WTC11 (cell line): Measurements from ENCODE around the gene PRR5.

Experiments used
- IRF2 ChIP-seq: sonication (generic); formaldehyde crosslinking; IDR thresholded peaks from 2 replicates; pipeline ENCODE4 v1.8.0; 2022; ENCODE audit warnings: low read depth, missing genetic modification reagents, borderline replicate concordance
- JUN ChIP-seq: sonication (generic); formaldehyde crosslinking; IDR thresholded peaks from 2 replicates; pipeline ENCODE4 v1.8.0; 2023; ENCODE audit warnings: mild to moderate bottlenecking, missing genetic modification reagents
- RORB ChIP-seq: fragments of 250-450 bp; sonication (Bioruptor Pico); IDR thresholded peaks from 2 replicates; pipeline ENCODE4 v1.9.0; 2021; ENCODE audit warnings: mild to moderate bottlenecking
- ZNF138 ChIP-seq: sonication (generic); formaldehyde crosslinking; conservative IDR thresholded peaks from 2 replicates; pipeline ENCODE4 v1.8.1; 2022; ENCODE audit warnings: mild to moderate bottlenecking, moderate library complexity, missing genetic modification reagents
- TF ChIP-seq, protein P1 (sequence below): sonication (generic); formaldehyde crosslinking; IDR thresholded peaks from 2 replicates; pipeline ENCODE4 v1.8.1; 2023; ENCODE audit warnings: mild to moderate bottlenecking, missing genetic modification reagents, moderate library complexity
- TF ChIP-seq, protein P2 (sequence below): fragments of 200-600 bp; IDR thresholded peaks from 2 replicates; pipeline ENCODE4 v1.8.0; 2022; ENCODE audit warnings: antibody characterized with exemption
- TF ChIP-seq, protein P3 (sequence below): sonication (generic); formaldehyde crosslinking; IDR thresholded peaks from 2 replicates; pipeline ENCODE4 v1.8.0; 2022; ENCODE audit warnings: mild to moderate bottlenecking, missing genetic modification reagents
- TF ChIP-seq, protein P4 (sequence below): sonication (generic); formaldehyde crosslinking; conservative IDR thresholded peaks from 2 replicates; pipeline ENCODE4 v1.8.1; 2022; ENCODE audit warnings: mild to moderate bottlenecking, missing genetic modification reagents

DNA sequence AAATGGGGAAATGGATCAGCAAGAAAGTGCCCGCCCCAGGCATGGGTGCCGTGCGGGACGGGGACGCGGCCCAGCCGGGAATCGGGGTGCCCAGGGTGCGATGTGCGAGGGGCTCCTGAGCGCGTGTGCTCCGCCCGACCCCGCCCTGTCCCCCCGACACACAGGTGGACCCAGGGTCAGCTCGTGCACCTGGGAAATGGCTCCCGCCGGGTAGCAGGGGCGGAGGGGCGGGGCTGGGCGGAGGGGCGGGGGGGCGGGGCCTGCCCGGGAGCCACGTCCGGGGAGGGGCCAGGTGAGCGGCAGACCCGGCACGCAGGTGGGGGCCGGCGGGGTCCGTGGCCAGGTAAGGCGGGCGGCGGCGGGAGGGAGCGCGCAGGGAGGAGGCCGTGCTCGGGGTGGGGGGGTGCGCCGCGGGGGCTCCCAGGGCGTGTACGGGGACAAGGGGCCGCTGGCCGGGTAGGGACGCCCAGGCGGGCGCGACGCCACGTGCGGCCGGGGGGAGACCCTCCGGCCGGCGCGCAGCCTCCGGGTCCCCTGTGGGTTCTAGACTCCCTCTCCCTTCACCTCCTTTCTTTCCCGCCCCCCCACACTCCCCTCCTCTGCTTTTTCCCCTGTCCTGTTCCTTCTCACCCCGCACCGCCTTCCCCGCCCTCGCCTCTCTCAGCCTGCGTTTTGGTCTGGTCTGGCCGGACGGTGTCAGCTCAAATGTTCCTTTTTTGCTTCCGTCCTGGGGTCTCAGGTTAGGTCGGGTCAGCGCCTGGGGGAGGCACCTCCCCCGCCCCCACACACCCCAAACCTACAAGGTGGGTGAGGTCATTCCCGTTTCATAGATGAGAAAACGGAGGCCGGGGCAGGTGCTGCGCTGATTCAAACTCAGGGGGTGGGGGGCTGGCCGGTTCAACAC, 50.5 kb downstream of the PRR5 start, which contains the start of gene ARHGAP8:
- TF ChIP-seq, protein P1, sequence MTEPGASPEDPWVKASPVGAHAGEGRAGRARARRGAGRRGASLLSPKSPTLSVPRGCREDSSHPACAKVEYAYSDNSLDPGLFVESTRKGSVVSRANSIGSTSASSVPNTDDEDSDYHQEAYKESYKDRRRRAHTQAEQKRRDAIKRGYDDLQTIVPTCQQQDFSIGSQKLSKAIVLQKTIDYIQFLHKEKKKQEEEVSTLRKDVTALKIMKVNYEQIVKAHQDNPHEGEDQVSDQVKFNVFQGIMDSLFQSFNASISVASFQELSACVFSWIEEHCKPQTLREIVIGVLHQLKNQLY (CRISPR knock-in tag), result no peak
- TF ChIP-seq, protein P2, sequence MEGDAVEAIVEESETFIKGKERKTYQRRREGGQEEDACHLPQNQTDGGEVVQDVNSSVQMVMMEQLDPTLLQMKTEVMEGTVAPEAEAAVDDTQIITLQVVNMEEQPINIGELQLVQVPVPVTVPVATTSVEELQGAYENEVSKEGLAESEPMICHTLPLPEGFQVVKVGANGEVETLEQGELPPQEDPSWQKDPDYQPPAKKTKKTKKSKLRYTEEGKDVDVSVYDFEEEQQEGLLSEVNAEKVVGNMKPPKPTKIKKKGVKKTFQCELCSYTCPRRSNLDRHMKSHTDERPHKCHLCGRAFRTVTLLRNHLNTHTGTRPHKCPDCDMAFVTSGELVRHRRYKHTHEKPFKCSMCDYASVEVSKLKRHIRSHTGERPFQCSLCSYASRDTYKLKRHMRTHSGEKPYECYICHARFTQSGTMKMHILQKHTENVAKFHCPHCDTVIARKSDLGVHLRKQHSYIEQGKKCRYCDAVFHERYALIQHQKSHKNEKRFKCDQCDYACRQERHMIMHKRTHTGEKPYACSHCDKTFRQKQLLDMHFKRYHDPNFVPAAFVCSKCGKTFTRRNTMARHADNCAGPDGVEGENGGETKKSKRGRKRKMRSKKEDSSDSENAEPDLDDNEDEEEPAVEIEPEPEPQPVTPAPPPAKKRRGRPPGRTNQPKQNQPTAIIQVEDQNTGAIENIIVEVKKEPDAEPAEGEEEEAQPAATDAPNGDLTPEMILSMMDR, result no peak
- TF ChIP-seq IRF2 (CRISPR knock-in tag), result no peak
- TF ChIP-seq JUN (CRISPR knock-in tag), result no peak
- TF ChIP-seq, protein P3, sequence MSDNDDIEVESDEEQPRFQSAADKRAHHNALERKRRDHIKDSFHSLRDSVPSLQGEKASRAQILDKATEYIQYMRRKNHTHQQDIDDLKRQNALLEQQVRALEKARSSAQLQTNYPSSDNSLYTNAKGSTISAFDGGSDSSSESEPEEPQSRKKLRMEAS (CRISPR knock-in tag), result peak; percentile 73
- TF ChIP-seq, protein P4, sequence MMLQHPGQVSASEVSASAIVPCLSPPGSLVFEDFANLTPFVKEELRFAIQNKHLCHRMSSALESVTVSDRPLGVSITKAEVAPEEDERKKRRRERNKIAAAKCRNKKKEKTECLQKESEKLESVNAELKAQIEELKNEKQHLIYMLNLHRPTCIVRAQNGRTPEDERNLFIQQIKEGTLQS, result no peak
- TF ChIP-seq RORB (CRISPR knock-in tag), result no peak
- TF ChIP-seq ZNF138 (CRISPR knock-in tag), result no peak
